Measurements from ENCODE around the gene USP30. TPM values are rescaled to one million over a fixed set of nuclear protein-coding genes. Genes with fewer than 3 reads are reported as not detected.

USP30 gene
- total RNA-seq, 1 donor from 2014 or later, result 18.9 TPM

GRCh38 chr12:109110988-109111495 lies 58.7 kb downstream of the USP30 start:
- Mint-ChIP-seq H3K4me3 (peak overlapping the region; percentile 84), H3K27ac (peak overlapping the region; percentile 79), H3K4me1 (ENCODE audit: unreplicated experiment) (peaks cover 46% of the 10 kb centered on the region), H3K27me3 (no peaks in the 10 kb centered on the region), H3K36me3 (peaks cover 11% of the 10 kb centered on the region), H3K9me3 (no peaks in the 10 kb centered on the region)
- DNase-seq (ENCODE audit: extremely low spot score, unreplicated experiment), result peak; percentile 83
- no peak for TF ChIP-seq CTCF (conservative IDR thresholded peaks at IDR 0.05)

- Mint-ChIP-seq H3K4me1 (ENCODE audit: unreplicated experiment) (peaks cover 53% of the 10 kb centered on the region), H3K27me3 (no peaks in the 10 kb centered on the region), H3K36me3 (peaks cover 7% of the 10 kb centered on the region), H3K4me3 (no peak overlapping the region), H3K9me3 (no peaks in the 10 kb centered on the region), H3K27ac (no peak overlapping the region)
- TF ChIP-seq CTCF (conservative IDR thresholded peaks at IDR 0.05), result no peak
- DNase-seq (ENCODE audit: extremely low spot score, unreplicated experiment), result no peak
Measured at GRCh38 chr12:109112720-109113465, 60.5 kb downstream of the USP30 start.

GRCh38 chr12:109113661-109114321 lies 61.4 kb downstream of the USP30 start:
- Mint-ChIP-seq H3K4me1 (ENCODE audit: unreplicated experiment) (peaks cover 53% of the 10 kb centered on the region), H3K9me3 (no peaks in the 10 kb centered on the region), H3K4me3 (peak overlapping the region; percentile 58), H3K36me3 (peaks cover 4% of the 10 kb centered on the region), H3K27ac (no peak overlapping the region), H3K27me3 (no peaks in the 10 kb centered on the region)
- TF ChIP-seq CTCF (conservative IDR thresholded peaks at IDR 0.05), result no peak
- no peak for DNase-seq (ENCODE audit: extremely low spot score, unreplicated experiment)

- Mint-ChIP-seq H3K27me3 (no peaks in the 10 kb centered on the region), H3K4me1 (ENCODE audit: unreplicated experiment) (peaks cover 49% of the 10 kb centered on the region), H3K4me3 (no peak overlapping the region), H3K36me3 (no peaks in the 10 kb centered on the region), H3K27ac (no peak overlapping the region), H3K9me3 (no peaks in the 10 kb centered on the region)
- TF ChIP-seq CTCF (conservative IDR thresholded peaks at IDR 0.05), result no peak
- DNase-seq (ENCODE audit: extremely low spot score, unreplicated experiment), result no peak
Measured at GRCh38 chr12:109114644-109115043, 62.3 kb downstream of the USP30 start.

GRCh38 chr12:109115404-109115757 lies 63.0 kb downstream of the USP30 start:
- no peak for DNase-seq (ENCODE audit: extremely low spot score, unreplicated experiment)
- peaks cover 46% of the 10 kb centered on the region for H3K4me1 Mint-ChIP-seq (ENCODE audit: unreplicated experiment)
- H3K27me3 Mint-ChIP-seq, result no peaks in the 10 kb centered on the region
- peak overlapping the region; percentile 4 for H3K4me3 Mint-ChIP-seq
- TF ChIP-seq CTCF (conservative IDR thresholded peaks at IDR 0.05), result no peak
- H3K36me3 Mint-ChIP-seq, result no peaks in the 10 kb centered on the region
- H3K9me3 Mint-ChIP-seq, result no peaks in the 10 kb centered on the region
- peak overlapping the region; percentile 65 for H3K27ac Mint-ChIP-seq

Measured in type B pancreatic cell (in vitro differentiated cells).